Fibroblast of skin of back (primary cell): ENCODE results near the gene LASP1NB.
"Not testable (repeated sequence)": the region's sequence is repeated elsewhere in the genome, so short reads cannot be mapped to it uniquely, and the experiment has no call there.

Source experiments
- DNase-seq: peaks from one replicate; pipeline ENCODE4 v3.0.0-alpha.2; 2013

LASP1NB gene

GRCh38 chr17:38918129-38918913, 7.1 kb upstream of the LASP1NB start:
- DNase-seq: no peak

DNA sequence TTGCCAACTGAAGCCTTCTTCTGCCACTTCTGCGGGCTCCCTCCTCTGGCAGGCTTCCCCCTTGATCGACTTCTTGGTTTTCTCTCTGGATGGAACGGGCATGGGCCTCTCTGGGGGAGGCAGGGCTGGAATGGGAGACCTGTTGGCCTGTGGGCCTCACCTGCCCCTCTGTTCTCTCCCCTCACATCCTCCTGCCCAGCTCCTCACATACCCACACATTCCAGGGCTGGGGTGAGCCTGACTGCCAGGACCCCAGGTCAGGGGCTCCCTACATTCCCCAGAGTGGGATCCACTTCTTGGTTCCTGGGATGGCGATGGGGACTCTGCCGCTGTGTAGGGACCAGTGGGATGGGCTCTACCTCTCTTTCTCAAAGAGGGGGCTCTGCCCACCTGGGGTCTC, 6.5 kb upstream of the LASP1NB start:
- DNase-seq: no peak

- no peak for DNase-seq
Observed at GRCh38 chr17:38919316-38920078, 5.9 kb upstream of the LASP1NB start.

DNA sequence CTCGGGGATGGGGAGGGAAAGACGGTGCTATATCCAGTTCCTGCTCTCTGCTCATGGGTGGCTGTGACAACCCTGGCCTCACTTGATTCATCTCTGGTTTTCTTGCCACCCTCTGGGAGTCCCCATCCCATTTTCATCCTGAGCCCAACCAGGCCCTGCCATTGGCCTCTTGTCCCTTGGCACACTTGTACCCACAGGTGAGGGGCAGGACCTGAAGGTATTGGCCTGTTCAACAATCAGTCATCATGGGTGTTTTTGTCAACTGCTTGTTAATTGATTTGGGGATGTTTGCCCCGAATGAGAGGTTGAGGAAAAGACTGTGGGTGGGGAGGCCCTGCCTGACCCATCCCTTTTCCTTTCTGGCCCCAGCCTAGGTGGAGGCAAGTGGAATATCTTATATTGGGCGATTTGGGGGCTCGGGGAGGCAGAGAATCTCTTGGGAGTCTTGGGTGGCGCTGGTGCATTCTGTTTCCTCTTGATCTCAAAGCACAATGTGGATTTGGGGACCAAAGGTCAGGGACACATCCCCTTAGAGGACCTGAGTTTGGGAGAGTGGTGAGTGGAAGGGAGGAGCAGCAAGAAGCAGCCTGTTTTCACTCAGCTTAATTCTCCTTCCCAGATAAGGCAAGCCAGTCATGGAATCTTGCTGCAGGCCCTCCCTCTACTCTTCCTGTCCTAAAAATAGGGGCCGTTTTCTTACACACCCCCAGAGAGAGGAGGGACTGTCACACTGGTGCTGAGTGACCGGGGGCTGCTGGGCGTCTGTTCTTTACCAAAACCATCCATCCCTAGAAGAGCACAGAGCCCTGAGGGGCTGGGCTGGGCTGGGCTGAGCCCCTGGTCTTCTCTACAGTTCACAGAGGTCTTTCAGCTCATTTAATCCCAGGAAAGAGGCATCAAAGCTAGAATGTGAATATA, 4.8 kb upstream of the LASP1NB start:
- no peak for DNase-seq

DNA sequence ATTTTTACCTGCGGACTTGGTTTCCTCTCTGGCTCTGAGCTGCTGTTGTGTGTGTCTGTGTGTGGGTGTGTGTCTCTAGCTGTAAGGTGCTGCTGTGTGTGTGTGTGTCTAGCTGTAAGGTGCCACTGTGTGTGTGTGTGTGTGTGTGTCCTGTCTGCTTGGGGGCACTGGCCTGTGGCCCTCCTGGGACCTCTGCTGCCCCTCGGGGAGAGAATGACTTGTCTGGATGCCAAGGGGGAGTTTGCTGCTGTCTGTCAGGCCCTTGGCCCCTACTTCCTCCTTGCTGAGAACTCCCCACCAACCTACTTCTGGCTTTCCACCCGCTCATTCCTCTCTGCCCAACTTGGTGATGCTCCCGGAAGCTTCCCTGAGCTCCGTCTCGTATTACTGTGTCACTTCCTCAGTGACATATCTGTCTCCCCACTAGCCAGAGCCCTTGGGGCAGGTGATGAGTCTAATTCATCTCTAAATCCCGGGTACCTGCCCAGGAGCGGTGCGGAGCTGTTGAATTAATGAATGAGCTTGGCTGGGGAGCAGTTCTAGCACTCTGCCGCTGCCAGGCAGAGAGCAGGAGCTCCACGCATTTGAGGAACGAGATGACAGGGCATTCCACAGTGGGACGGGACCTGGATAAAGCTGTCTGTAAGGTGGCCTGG, 3.5 kb upstream of the LASP1NB start:
- peak; percentile 29 for DNase-seq

GRCh38 chr17:38922538-38923297, 2.7 kb upstream of the LASP1NB start:
- DNase-seq: peak; percentile 74

GRCh38 chr17:38926293-38927070, 1.1 kb downstream of the LASP1NB start:
- DNase-seq: no peak

- DNase-seq: not testable (repeated sequence)
Observed at GRCh38 chr17:38930782-38931181, 5.4 kb downstream of the LASP1NB start.

DNA sequence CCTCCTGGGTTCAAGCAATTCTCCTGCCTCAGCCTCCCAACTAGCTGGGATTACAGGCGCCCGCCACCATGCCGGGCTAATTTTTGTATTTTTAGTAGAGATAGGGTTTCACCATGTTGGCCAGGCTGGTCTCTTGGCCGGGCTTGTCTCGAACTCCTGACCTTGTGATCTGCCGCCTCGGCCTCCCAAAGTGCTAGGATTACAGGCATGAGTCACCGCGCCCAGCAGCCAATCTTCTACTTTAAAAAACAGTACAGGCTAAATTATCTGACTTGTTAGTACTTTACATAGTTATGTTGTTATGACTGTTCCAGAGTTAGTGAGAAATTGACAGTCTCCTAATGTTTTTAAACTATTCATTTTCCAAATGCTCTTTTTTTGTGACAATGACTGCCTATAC, 8.5 kb downstream of the LASP1NB start:
- DNase-seq: peak; percentile 56

DNA sequence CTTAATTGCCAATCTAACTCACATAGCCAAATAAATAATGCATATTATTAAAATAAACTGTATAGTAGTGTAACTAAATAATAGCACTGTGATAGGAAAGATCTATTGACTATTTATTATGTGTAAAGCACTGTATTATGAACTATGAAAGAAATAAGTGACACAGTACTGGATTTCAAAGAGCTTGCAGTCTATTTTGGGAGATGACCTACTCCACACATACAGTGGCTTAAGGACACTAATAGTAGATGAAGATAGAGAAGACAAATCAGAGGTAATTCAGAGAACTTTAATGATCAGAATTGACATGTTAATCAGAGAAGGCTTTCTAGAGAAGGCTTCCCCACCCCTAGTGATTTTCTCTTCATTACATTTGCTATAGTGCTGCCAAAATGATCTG, 14.6 kb downstream of the LASP1NB start:
- DNase-seq: no peak

- no peak for DNase-seq
Observed at GRCh38 chr17:38940404-38940803, 15.0 kb downstream of the LASP1NB start.

- DNase-seq: no peak
Observed at GRCh38 chr17:38942696-38943334, 17.4 kb downstream of the LASP1NB start.

DNA sequence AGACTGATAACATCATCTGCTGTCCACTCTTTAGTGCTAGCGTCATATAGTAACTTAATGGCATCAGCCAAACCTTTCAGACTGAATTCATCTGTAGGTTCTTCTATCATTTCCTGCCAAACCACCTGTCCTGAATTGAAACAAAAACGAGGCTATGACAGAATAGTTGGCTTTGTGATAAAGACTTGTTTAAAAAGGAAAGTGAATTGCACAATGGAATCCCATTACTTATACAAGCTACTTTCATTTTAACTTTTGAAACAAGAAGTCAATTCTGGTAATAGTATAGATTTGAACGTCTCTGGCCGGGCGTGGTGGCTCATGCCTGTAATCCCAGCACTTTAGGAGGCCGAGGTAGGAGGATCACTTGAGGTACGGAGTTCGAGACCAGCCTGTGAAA, 18.2 kb downstream of the LASP1NB start:
- DNase-seq: no peak

DNA sequence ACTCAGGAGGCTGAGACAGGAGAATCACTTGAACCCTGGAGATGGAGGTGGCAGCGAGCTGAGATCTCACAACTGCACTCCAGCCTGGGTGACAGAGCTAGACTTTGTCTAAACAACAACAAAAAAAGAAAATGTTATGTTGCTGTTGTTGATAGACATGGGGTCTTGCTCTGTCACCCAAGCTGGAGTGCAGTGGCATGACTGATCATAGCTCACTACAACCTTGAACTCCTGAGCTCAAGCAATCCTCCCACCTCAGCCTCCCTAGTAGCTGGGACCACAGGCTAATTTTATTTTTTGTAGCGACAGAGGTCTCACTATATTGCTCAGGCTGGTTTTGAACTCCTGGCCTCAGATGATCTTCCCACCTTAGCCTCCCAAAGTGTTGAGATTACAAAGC, 21.8 kb downstream of the LASP1NB start:
- DNase-seq: no peak

GRCh38 chr17:38953800-38954199, 28.4 kb downstream of the LASP1NB start:
- not testable (repeated sequence) for DNase-seq

DNA sequence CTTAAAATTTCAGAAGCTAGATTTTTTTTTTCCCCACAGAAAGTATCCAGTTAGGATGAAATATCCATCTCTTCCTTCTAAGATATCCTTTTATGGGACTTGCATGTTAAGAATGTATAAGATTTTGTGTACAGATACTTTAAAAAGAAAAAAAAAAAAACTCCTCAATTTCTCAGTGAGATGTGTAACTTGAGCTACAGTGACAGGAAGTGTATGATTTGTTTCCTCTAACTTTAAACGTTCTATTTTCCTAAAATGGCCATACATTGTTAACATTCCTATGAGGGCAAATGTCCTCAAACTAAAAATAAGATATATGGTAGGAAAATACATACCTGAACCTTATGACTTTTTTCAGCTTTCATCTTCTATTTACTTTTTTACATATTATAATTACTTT, 32.9 kb downstream of the LASP1NB start:
- DNase-seq: peak; percentile 88

GRCh38 chr17:38958756-38959155, 33.3 kb downstream of the LASP1NB start:
- peak; percentile 93 for DNase-seq

DNA sequence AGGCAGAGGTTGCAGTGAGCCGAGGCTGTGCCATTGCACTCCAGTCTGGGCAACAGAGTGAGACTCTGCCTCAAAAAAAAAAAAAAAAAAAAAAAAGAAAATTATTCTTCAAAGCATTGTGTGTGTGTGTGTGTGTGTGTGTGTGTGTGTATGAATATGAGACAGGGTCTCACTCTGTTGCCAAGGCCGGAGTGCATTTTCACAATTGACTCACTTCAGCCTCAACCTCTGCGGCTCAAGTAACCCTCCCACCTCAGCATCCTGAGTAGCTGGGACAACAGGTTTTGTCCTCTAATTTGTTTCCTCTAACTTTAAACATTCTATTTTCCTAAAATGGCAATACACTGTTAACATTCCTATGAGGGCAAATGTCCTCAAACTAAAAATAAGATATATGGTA, 34.1 kb downstream of the LASP1NB start:
- no peak for DNase-seq

DNA sequence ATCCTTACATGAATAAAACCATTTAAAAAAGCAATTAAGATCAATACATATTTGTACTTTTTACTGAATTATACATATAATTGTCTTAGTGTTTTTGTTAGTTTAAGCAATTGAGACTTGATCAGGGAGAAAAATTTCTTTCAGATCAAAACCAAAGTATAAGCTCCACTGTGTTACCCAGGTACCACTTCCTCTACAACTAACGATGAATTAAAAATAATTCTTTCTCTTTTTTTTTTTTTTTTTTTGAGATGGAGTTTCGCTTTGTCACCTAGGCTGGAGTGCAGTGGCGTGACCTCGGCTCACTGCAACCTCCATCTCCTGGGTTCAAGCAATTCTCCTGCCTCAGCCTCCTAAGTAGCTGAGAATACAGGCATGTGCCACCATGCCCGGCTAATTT, 35.0 kb downstream of the LASP1NB start:
- no peak for DNase-seq

GRCh38 chr17:38961413-38961812, 36.0 kb downstream of the LASP1NB start:
- no peak for DNase-seq
